Skin epidermis (tissue), 12 donors: ENCODE data around the gene ZBTB4.
A peak's percentile ranks its signal among the peaks of the same experiment; 100 is the strongest.
"Not testable (repeated sequence)": the region's sequence is repeated elsewhere in the genome, so short reads cannot be mapped to it uniquely, and the experiment has no call there.

Experiments
- H3K27ac ChIP-seq, 21 experiments: fragments of 200-600 bp; sonication (generic) in 11 of 21; one replicate each; pipeline ENCODE4 v1.5.0; 2020; ENCODE audit warnings: mild to moderate bottlenecking in 3 of 21, inconsistent platforms in 2 of 21, moderate library complexity in 2 of 21
- H3K4me3 ChIP-seq, 7 experiments: fragments of 200-600 bp; sonication (generic) in 2 of 7; one replicate each; pipeline ENCODE4 v1.5.0; 2020; ENCODE audit warnings: inconsistent platforms in 2 of 7, mild to moderate bottlenecking in 2 of 7, moderate library complexity in 1 of 7

Gene ZBTB4

GRCh38 chr17:7496470-7497183 lies 17.2 kb upstream of the ZBTB4 start:
- no peak overlapping the region for H3K4me3 ChIP-seq
- peak overlapping the region in 5 of 21 experiments; percentile 2 to 43 (median 11) for H3K27ac ChIP-seq

GRCh38 chr17:7495906-7496434 lies 16.5 kb upstream of the ZBTB4 start:
- Histone ChIP-seq H3K27ac (peak overlapping the region in 4 of 21 experiments; percentile 7 to 43 (median 24)), H3K4me3 (no peak overlapping the region)

- Histone ChIP-seq H3K4me3 (no peak overlapping the region), H3K27ac (no peak overlapping the region)
Observed at GRCh38 chr17:7493941-7494340, 14.5 kb upstream of the ZBTB4 start.

- H3K27ac ChIP-seq = no peak overlapping the region
- H3K4me3 ChIP-seq = no peak overlapping the region
Observed at GRCh38 chr17:7491583-7491982, 12.2 kb upstream of the ZBTB4 start.

GRCh38 chr17:7490144-7490543 lies 10.7 kb upstream of the ZBTB4 start:
- H3K27ac ChIP-seq = no peak overlapping the region
- H3K4me3 ChIP-seq = no peak overlapping the region

GRCh38 chr17:7486181-7486580 lies 6.8 kb upstream of the ZBTB4 start:
- Histone ChIP-seq H3K4me3 (peak overlapping the region; percentile 45 to 79 (median 57)), H3K27ac (peak overlapping the region in 12 of 21 experiments; percentile 6 to 100 (median 96))

- Histone ChIP-seq H3K4me3 (peak overlapping the region; percentile 45 to 79 (median 57)), H3K27ac (peak overlapping the region in 20 of 21 experiments; percentile 94 to 100 (median 99))
Observed at GRCh38 chr17:7484919-7485377, 5.5 kb upstream of the ZBTB4 start.

GRCh38 chr17:7484067-7484918 lies 4.9 kb upstream of the ZBTB4 start, which contains the start of gene POLR2A:
Gene POLR2A, plus strand, starts transcription at chr17:7484366.
- Histone ChIP-seq H3K4me3 (peak within 1 kb of the TSS; percentile 45 to 79 (median 57)), H3K27ac (peak within 1 kb of the TSS; percentile 94 to 100 (median 99))

GRCh38 chr17:7483255-7484066 lies 4.0 kb upstream of the ZBTB4 start:
- Histone ChIP-seq H3K27ac (peak overlapping the region; percentile 94 to 100 (median 99)), H3K4me3 (peak overlapping the region; percentile 45 to 79 (median 57))

GRCh38 chr17:7482742-7483088 lies 3.3 kb upstream of the ZBTB4 start:
- Histone ChIP-seq H3K4me3 (peak overlapping the region in 3 of 7 experiments; percentile 59 to 79 (median 64)), H3K27ac (peak overlapping the region in 20 of 21 experiments; percentile 94 to 100 (median 99))

- peak overlapping the region in 13 of 21 experiments; percentile 7 to 100 (median 97) for H3K27ac ChIP-seq
- H3K4me3 ChIP-seq = not testable (repeated sequence)
Observed at GRCh38 chr17:7481842-7482741, 2.7 kb upstream of the ZBTB4 start.

GRCh38 chr17:7481275-7481674 lies 1.8 kb upstream of the ZBTB4 start, which contains the start of gene SLC35G6:
Gene SLC35G6, plus strand, starts transcription at chr17:7481446. Its CDS starts 71 bp downstream, at chr17:7481517.
- Histone ChIP-seq H3K4me3 (peak within 1 kb of the TSS in 1 of 7 experiments; percentile 99), H3K27ac (peak within 1 kb of the TSS in 19 of 21 experiments; percentile 25 to 100 (median 100))

GRCh38 chr17:7480089-7480384 lies 606 bp upstream of the ZBTB4 start:
- Histone ChIP-seq H3K4me3 (peak overlapping the region; percentile 61 to 99 (median 85)), H3K27ac (peak overlapping the region; percentile 96 to 100 (median 100))

GRCh38 chr17:7478276-7479212 lies 887 bp downstream of the ZBTB4 start:
- H3K4me3 ChIP-seq = peak overlapping the region; percentile 61 to 99 (median 85)
- peak overlapping the region; percentile 96 to 100 (median 100) for H3K27ac ChIP-seq

GRCh38 chr17:7477392-7478275 lies 1.8 kb downstream of the ZBTB4 start:
- Histone ChIP-seq H3K4me3 (peak overlapping the region; percentile 61 to 99 (median 85)), H3K27ac (peak overlapping the region in 20 of 21 experiments; percentile 96 to 100 (median 100))

- peak overlapping the region in 4 of 7 experiments; percentile 82 to 99 (median 91) for H3K4me3 ChIP-seq
Observed at GRCh38 chr17:7476951-7477350, 2.5 kb downstream of the ZBTB4 start.

More at GRCh38 chr17:7476951-7477350, 2.5 kb downstream of the ZBTB4 start:
- H3K27ac ChIP-seq = peak overlapping the region in 20 of 21 experiments; percentile 96 to 100 (median 100)
